Stimulated activated CD8-positive, alpha-beta memory T cell treated with anti-CD3 and anti-CD28 coated beads, Interleukin-15, amount 100 ng/mL, for 24 hours (primary cell): ENCODE data around the gene C19orf44.
"Not testable (repeated sequence)": the region's sequence is repeated elsewhere in the genome, so short reads cannot be mapped to it uniquely, and the experiment has no call there.

Experiments used
- DNase-seq: peaks from one replicate; pipeline ENCODE4 v3.0.0-alpha.2; 2020; ENCODE audit warnings: low read depth

C19orf44 gene

GRCh38 chr19:16537111-16537510 lies 40.9 kb downstream of the C19orf44 start:
- no peak for DNase-seq

GRCh38 chr19:16540948-16541347 lies 44.8 kb downstream of the C19orf44 start:
- DNase-seq, result no peak

GRCh38 chr19:16541526-16542044 lies 45.4 kb downstream of the C19orf44 start:
- peak; percentile 7 for DNase-seq

GRCh38 chr19:16542045-16542909 lies 46.1 kb downstream of the C19orf44 start, which contains the start of gene CHERP:
Gene CHERP, minus strand, starts transcription at chr19:16542437. Its CDS starts 59 bp downstream, at chr19:16542378.
- peak; percentile 93 for DNase-seq

- DNase-seq, result no peak
Measured at GRCh38 chr19:16542910-16543472, 46.8 kb downstream of the C19orf44 start.

- DNase-seq, result not testable (repeated sequence)
Measured at GRCh38 chr19:16543734-16544133, 47.5 kb downstream of the C19orf44 start.

- no peak for DNase-seq
Measured at GRCh38 chr19:16544473-16545231, 48.5 kb downstream of the C19orf44 start.

- no peak for DNase-seq
Measured at GRCh38 chr19:16548956-16549355, 52.8 kb downstream of the C19orf44 start.

GRCh38 chr19:16551902-16552301 lies 55.7 kb downstream of the C19orf44 start:
- DNase-seq, result not testable (repeated sequence)

- DNase-seq, result no peak
Measured at GRCh38 chr19:16554776-16555175, 58.6 kb downstream of the C19orf44 start.

GRCh38 chr19:16559780-16560276 lies 63.6 kb downstream of the C19orf44 start:
- no peak for DNase-seq

- no peak for DNase-seq
Measured at GRCh38 chr19:16561382-16561781, 65.2 kb downstream of the C19orf44 start.

GRCh38 chr19:16562608-16563025 lies 66.4 kb downstream of the C19orf44 start:
- no peak for DNase-seq

GRCh38 chr19:16564842-16565241 lies 68.6 kb downstream of the C19orf44 start:
- no peak for DNase-seq

GRCh38 chr19:16566161-16566560 lies 70.0 kb downstream of the C19orf44 start:
- no peak for DNase-seq

GRCh38 chr19:16566702-16567101 lies 70.5 kb downstream of the C19orf44 start:
- DNase-seq, result no peak

- DNase-seq, result no peak
Measured at GRCh38 chr19:16569609-16570320, 73.6 kb downstream of the C19orf44 start.
